WTC11 (cell line): Measurements from ENCODE around the gene KCTD3. TPM values are rescaled to one million over a fixed set of nuclear protein-coding genes. Genes with fewer than 3 reads are reported as not detected.

Experiments
- ATAC-seq: fragments of 200-7000 bp; cut with Tn5 transposase; 2 replicates; pipeline ENCODE4 v1.10.0; 2021; ENCODE audit warnings: mild to moderate bottlenecking, moderate library complexity
- CTCF ChIA-PET: fragments of 300-600 bp; sonication (Branson Sonifier 250); formaldehyde crosslinking; loops from one replicate; lab custom pipeline; 2021; ENCODE audit warnings: antibody characterized with exemption; lab: Charles Lee
- POLR2A ChIA-PET: fragments of 350-600 bp; sonication (Branson Sonifier 250); formaldehyde crosslinking; loops from one replicate; lab custom pipeline; 2021; ENCODE audit warnings: antibody characterized with exemption; lab: Charles Lee
- DNase-seq: peaks from one replicate; pipeline ENCODE4 v3.0.0; 2021; ENCODE audit warnings: low spot score
- H3K27ac Mint-ChIP-seq: 2 replicates; pipeline ENCODE4 v1.8.0; 2021; ENCODE audit warnings: mixed read lengths
- H3K27me3 Mint-ChIP-seq: 2 replicates; pipeline ENCODE4 v1.8.0; 2021; ENCODE audit warnings: low read depth, mild to moderate bottlenecking, moderate library complexity, mixed read lengths
- H3K36me3 Mint-ChIP-seq: 2 replicates; pipeline ENCODE4 v1.8.0; 2021; ENCODE audit warnings: mixed read lengths
- H3K4me1 Mint-ChIP-seq: 2 replicates; pipeline ENCODE4 v1.8.0; 2022; ENCODE audit warnings: mixed read lengths
- H3K4me3 Mint-ChIP-seq: 2 replicates; pipeline ENCODE4 v1.8.0; 2021; ENCODE audit warnings: mild to moderate bottlenecking, moderate library complexity, mixed read lengths
- H3K9me3 Mint-ChIP-seq: 2 replicates; pipeline ENCODE4 v1.8.0; 2021; ENCODE audit warnings: mixed read lengths
- AFF4 ChIP-seq: sonication (generic); formaldehyde crosslinking; IDR thresholded peaks from 2 replicates; pipeline ENCODE4 v1.8.1; 2023; ENCODE audit warnings: mild to moderate bottlenecking, missing genetic modification reagents, borderline replicate concordance
- ARID4B ChIP-seq: sonication (generic); formaldehyde crosslinking; IDR thresholded peaks from 2 replicates; pipeline ENCODE4 v1.8.0; 2023; ENCODE audit warnings: missing genetic modification reagents, mild to moderate bottlenecking, borderline replicate concordance
- ATF1 ChIP-seq: sonication (generic); formaldehyde crosslinking; IDR thresholded peaks from 2 replicates; pipeline ENCODE4 v1.8.1; 2023; ENCODE audit warnings: mild to moderate bottlenecking, moderate library complexity, missing genetic modification reagents
- ATF6 ChIP-seq: sonication (generic); formaldehyde crosslinking; IDR thresholded peaks from 2 replicates; pipeline ENCODE4 v1.8.1; 2023; ENCODE audit warnings: mild to moderate bottlenecking, missing genetic modification reagents
- CBFB ChIP-seq: sonication (generic); formaldehyde crosslinking; IDR thresholded peaks from 2 replicates; pipeline ENCODE4 v1.8.1; 2022; ENCODE audit warnings: mild to moderate bottlenecking, low read depth, missing genetic modification reagents
- CREB1 ChIP-seq: sonication (generic); formaldehyde crosslinking; IDR thresholded peaks from 2 replicates; pipeline ENCODE4 v1.8.0; 2023; ENCODE audit warnings: mild to moderate bottlenecking, missing genetic modification reagents
- CREM ChIP-seq: sonication (generic); formaldehyde crosslinking; IDR thresholded peaks from 2 replicates; pipeline ENCODE4 v1.8.1; 2022; ENCODE audit warnings: mild to moderate bottlenecking, missing genetic modification reagents, moderate library complexity
- E2F1 ChIP-seq: sonication (generic); formaldehyde crosslinking; IDR thresholded peaks from 2 replicates; pipeline ENCODE4 v1.8.0; 2022; ENCODE audit warnings: mild to moderate bottlenecking, missing genetic modification reagents
- ELF4 ChIP-seq: sonication (generic); formaldehyde crosslinking; IDR thresholded peaks from 2 replicates; pipeline ENCODE4 v1.8.1; 2022; ENCODE audit warnings: low read depth, mild to moderate bottlenecking, moderate library complexity, missing genetic modification reagents
- EMX1 ChIP-seq: fragments of 250-450 bp; sonication (Bioruptor Pico); IDR thresholded peaks from 2 replicates; pipeline ENCODE4 v1.8.0; 2021; ENCODE audit warnings: mild to moderate bottlenecking
- ESRRA ChIP-seq: sonication (generic); formaldehyde crosslinking; IDR thresholded peaks from 2 replicates; pipeline ENCODE4 v1.8.1; 2022; ENCODE audit warnings: mild to moderate bottlenecking, missing genetic modification reagents, borderline replicate concordance
- ETV6 ChIP-seq: sonication (generic); formaldehyde crosslinking; IDR thresholded peaks from 2 replicates; pipeline ENCODE4 v1.8.1; 2022; ENCODE audit warnings: mild to moderate bottlenecking, missing genetic modification reagents
- FOXP1 ChIP-seq: sonication (generic); formaldehyde crosslinking; IDR thresholded peaks from 2 replicates; pipeline ENCODE4 v1.8.0; 2022; ENCODE audit warnings: missing genetic modification reagents, mild to moderate bottlenecking, moderate library complexity, borderline replicate concordance
- JUN ChIP-seq: sonication (generic); formaldehyde crosslinking; IDR thresholded peaks from 2 replicates; pipeline ENCODE4 v1.8.0; 2023; ENCODE audit warnings: mild to moderate bottlenecking, missing genetic modification reagents
- MLX ChIP-seq: sonication (generic); formaldehyde crosslinking; IDR thresholded peaks from 2 replicates; pipeline ENCODE4 v1.8.1; 2023; ENCODE audit warnings: mild to moderate bottlenecking, missing genetic modification reagents, moderate library complexity
- NFATC4 ChIP-seq: fragments of 250-450 bp; sonication (Bioruptor Pico); IDR thresholded peaks from 2 replicates; pipeline ENCODE4 v1.9.0; 2021; ENCODE audit warnings: mild to moderate bottlenecking
- NFYB ChIP-seq: sonication (generic); formaldehyde crosslinking; conservative IDR thresholded peaks from 2 replicates; pipeline ENCODE4 v1.8.0; 2022; ENCODE audit warnings: low read depth, missing genetic modification reagents
- NR2C2 ChIP-seq: sonication (generic); formaldehyde crosslinking; IDR thresholded peaks from 2 replicates; pipeline ENCODE4 v1.8.0; 2022; ENCODE audit warnings: mild to moderate bottlenecking, missing genetic modification reagents
- TCF7 ChIP-seq: sonication (generic); formaldehyde crosslinking; IDR thresholded peaks from 2 replicates; pipeline ENCODE4 v1.8.0; 2022; ENCODE audit warnings: mild to moderate bottlenecking, low read depth, missing genetic modification reagents, moderate library complexity
- TEAD1 ChIP-seq: sonication (generic); formaldehyde crosslinking; IDR thresholded peaks from 2 replicates; pipeline ENCODE4 v1.8.0; 2022; ENCODE audit warnings: mild to moderate bottlenecking, missing genetic modification reagents
- USF1 ChIP-seq: sonication (generic); formaldehyde crosslinking; IDR thresholded peaks from 2 replicates; pipeline ENCODE4 v1.8.0; 2022; ENCODE audit warnings: mild to moderate bottlenecking, missing genetic modification reagents
- ZNF219 ChIP-seq: sonication (generic); formaldehyde crosslinking; IDR thresholded peaks from 2 replicates; pipeline ENCODE4 v1.8.0; 2023; ENCODE audit warnings: missing genetic modification reagents, mild to moderate bottlenecking, borderline replicate concordance
- total RNA-seq: library from RNA; stranded (reverse); gene quantifications from 3 replicates; pipeline ENCODE4 v1.2.3, GENCODE V29; 2021

Gene KCTD3
- total RNA-seq, 1 experiment from 2014 or later: 55.6 TPM

DNA sequence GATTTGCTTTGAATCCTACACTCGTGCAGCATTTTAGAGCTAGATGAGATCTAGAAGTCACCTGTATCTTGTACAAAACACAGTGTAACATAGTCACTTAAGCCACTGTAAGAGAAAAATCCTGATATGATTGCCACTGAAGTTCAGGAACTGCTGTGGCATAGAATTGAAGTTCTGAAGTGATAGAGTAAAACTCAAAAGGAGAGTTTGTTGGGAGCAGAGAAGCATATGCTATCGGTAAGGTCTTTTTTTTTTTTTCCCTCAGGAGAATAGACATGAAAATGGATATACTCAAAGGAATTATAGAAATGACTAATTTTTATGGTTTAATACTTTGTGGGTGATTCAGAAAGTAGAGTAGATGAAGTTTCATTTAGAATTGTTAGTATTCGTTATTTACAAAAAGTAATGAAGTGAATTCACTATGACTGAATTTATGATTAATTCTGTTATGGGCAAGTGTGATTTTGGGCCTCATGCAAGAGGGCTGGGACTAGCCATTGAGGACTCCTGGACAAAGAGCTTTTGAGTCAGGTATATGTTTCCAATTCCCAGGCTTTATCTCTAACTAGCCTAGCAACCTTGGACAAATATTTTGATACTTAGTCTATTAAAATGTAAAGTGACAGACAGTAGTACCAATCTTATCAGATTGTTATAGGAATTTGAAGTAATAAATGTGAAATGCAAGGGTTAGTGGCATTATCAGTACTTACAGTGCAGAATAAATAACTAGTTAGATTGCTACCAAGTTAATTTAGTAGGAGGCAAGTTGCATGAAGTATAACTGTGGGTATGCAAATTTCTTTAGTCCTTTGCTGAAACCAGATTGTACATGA is 3.1 kb downstream of the KCTD3 start (continued):
- TF ChIP-seq ARID4B (CRISPR knock-in tag) (no peak), CBFB (CRISPR knock-in tag) (no peak), NFYB (CRISPR knock-in tag) (no peak), NFATC4 (CRISPR knock-in tag) (no peak), TCF7 (CRISPR knock-in tag) (no peak), ATF1 (CRISPR knock-in tag) (no peak), TEAD1 (no peak)

DNA sequence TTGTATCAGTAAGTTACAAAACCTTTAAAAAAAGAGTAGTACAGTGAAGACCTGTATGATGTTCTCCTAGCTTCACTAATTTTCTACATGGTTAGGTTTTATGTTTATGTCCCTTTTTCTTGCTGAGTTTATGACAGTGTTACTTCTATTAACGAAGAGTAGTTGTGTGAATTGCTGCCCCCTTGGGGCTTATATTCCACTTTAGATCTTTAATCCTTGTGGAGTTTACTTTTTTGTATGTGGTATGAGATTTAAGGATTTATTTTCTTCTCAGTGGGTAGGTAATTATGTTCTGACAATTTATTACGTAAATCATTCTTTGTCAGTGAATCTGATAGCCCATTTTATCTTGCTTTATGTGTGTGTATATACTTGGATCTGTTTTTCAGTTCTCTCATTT is 14.8 kb downstream of the KCTD3 start:
- Mint-ChIP-seq H3K27me3 (no peaks in the 10 kb centered on the region), H3K27ac (no peak overlapping the region), H3K36me3 (peaks cover 82% of the 10 kb centered on the region), H3K9me3 (peaks cover 24% of the 10 kb centered on the region), H3K4me3 (no peak overlapping the region), H3K4me1 (peaks cover 7% of the 10 kb centered on the region)
- DNase-seq (no peak), ATAC-seq (no peak)
- ChIA-PET POLR2A (no interaction called here), CTCF (no interaction called here)
- TF ChIP-seq ETV6: no peak
- no peak for TF ChIP-seq NFATC4 (CRISPR knock-in tag)
- no peak for TF ChIP-seq ESRRA (CRISPR knock-in tag)
- no peak for TF ChIP-seq ATF6
- no peak for TF ChIP-seq FOXP1 (CRISPR knock-in tag)
- no peak for TF ChIP-seq JUN (CRISPR knock-in tag)
- no peak for TF ChIP-seq USF1
- no peak for TF ChIP-seq NR2C2
- TF ChIP-seq CREB1 (CRISPR knock-in tag): no peak
- TF ChIP-seq ELF4: no peak
- TF ChIP-seq E2F1 (CRISPR knock-in tag): no peak
- TF ChIP-seq AFF4: no peak
- TF ChIP-seq MLX (CRISPR knock-in tag): no peak
- no peak for TF ChIP-seq EMX1 (CRISPR knock-in tag)
- no peak for TF ChIP-seq CREM (CRISPR knock-in tag)
- TF ChIP-seq ZNF219 (CRISPR knock-in tag): no peak
